Astrocyte of the hippocampus (primary cell): ENCODE results near the gene GPR152.

Source experiments
- DNase-seq: peaks from one replicate; pipeline ENCODE4 v3.0.0; 2011; ENCODE audit warnings: low read depth, low spot score

Gene GPR152

GRCh38 chr11:67423891-67424613 is 28.5 kb downstream of the GPR152 start:
- no peak for DNase-seq

GRCh38 chr11:67423466-67423865 is 29.1 kb downstream of the GPR152 start:
- no peak for DNase-seq

GRCh38 chr11:67422891-67423290 is 29.6 kb downstream of the GPR152 start:
- no peak for DNase-seq

GRCh38 chr11:67421430-67422031 is 31.0 kb downstream of the GPR152 start:
- DNase-seq, result no peak

- peak; percentile 97 for DNase-seq
Observed at GRCh38 chr11:67420646-67421429, 31.7 kb downstream of the GPR152 start.

GRCh38 chr11:67420147-67420645 is 32.3 kb downstream of the GPR152 start:
- no peak for DNase-seq

GRCh38 chr11:67419325-67420049 is 33.0 kb downstream of the GPR152 start:
- no peak for DNase-seq

- DNase-seq, result peak; percentile 30
Observed at GRCh38 chr11:67418476-67419281, 33.9 kb downstream of the GPR152 start.

- DNase-seq, result no peak
Observed at GRCh38 chr11:67417425-67417824, 35.1 kb downstream of the GPR152 start.

- peak; percentile 36 for DNase-seq
Observed at GRCh38 chr11:67416416-67417335, 35.9 kb downstream of the GPR152 start.

- no peak for DNase-seq
Observed at GRCh38 chr11:67415501-67416304, 36.8 kb downstream of the GPR152 start, which contains the start of gene CARNS1. Gene CARNS1, plus strand, starts transcription at chr11:67415678. Its CDS starts 522 bp downstream, at chr11:67416200.

- DNase-seq, result no peak
Observed at GRCh38 chr11:67413266-67413849, 39.2 kb downstream of the GPR152 start.

- DNase-seq, result no peak
Observed at GRCh38 chr11:67412495-67413179, 39.9 kb downstream of the GPR152 start.

GRCh38 chr11:67411785-67412152 is 40.8 kb downstream of the GPR152 start:
- no peak for DNase-seq

GRCh38 chr11:67410984-67411784 is 41.3 kb downstream of the GPR152 start:
- no peak for DNase-seq

- DNase-seq, result no peak
Observed at GRCh38 chr11:67410369-67410831, 42.1 kb downstream of the GPR152 start.

- no peak for DNase-seq
Observed at GRCh38 chr11:67409781-67410368, 42.7 kb downstream of the GPR152 start.
